SW 1271 (cell line): ENCODE data around the gene HPRT1.

ENCODE experiments used
- DNase-seq, 2 experiments: peaks; one replicate each; lab custom pipeline; 2025; lab: John Stamatoyannopoulos, UW

Gene HPRT1

DNA sequence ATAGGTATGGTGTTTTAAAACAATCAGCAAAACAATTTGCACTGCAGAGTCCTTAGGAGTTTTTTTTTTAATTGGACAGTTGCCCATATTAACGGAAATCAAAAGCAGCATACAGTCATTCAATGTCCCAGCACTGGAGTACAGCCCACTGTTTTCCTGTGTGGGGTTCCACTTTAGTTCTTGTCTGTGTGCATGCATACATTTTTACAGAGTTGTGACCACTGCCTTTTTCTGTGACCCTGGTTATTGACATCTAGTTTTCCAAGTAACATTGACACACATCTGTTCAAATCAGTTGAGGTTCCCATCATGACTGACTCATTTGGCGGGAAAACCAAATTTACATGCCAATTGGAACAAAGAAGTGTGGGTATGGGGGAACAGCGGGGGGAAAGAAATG is 83.3 kb downstream of the HPRT1 start:
- no peak for DNase-seq

DNA sequence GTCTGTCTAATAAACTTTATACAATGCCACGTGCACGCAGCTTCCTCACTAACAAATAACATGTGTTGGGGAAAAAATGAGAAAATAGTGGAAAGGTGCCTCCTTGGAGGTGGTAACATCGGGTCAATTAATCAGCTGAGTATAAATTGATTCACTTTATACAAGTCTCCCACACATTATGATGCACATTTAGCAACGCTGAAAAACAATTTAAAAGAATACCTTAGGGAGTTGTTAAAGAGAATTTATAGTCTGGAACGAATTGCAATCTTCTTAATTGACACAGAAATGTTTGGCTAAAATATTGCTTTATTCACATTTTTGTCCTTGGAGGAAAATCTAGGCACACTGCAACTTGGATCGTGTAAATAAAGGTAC is 84.2 kb downstream of the HPRT1 start:
- DNase-seq = no peak

DNA sequence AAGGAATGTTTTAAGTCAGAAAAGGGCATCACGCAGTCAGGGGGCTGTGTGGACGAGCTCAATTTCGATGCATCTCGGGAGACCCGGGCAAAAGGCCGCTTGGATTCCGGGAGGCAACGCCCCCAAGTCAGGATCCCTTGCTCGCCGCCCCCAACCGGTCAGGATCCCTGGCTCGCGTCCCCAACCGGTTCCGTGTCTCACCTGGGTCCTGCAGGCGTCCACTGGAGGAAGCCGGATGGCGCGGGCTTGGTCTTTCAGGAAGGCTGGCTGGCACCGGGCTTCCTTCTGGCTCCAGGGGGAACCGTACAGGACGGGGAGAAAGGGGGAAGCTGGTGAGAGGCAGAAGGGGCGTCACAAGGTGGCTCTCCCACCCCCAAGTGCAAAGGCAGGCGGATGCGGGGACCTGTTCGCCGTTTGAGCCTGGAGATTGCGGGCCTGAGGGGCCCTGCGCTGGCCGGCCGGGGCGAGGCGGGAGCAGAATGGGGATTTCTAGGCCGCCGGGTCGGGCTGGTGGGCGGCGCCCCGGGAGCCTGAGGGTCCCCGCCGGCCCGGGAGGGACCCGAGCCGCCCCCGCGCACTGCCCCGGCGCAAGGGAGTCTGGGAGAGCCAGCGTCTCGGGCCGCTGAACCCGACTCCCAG is 84.7 kb downstream of the HPRT1 start:
- no peak for DNase-seq

DNA sequence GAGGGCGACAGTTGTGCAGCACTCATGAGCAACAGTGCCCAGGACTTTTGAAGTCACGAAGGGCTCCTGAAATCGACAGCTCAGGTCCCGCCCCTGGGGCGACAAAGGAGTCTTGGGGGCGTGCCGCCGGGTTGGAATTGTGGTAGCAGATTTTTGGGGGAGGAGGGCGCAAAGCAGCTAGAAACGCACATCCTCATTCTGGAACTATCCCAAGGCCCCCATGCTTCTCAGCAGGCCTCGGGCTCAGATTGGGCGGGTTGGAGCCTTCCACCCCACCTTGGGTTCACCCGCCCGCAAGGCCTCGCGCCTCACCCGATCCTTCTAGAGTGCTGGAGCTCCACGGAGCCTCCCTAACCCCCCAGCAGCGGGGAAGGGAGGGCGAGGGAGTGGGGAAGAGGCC is 85.5 kb downstream of the HPRT1 start:
- no peak for DNase-seq

DNA sequence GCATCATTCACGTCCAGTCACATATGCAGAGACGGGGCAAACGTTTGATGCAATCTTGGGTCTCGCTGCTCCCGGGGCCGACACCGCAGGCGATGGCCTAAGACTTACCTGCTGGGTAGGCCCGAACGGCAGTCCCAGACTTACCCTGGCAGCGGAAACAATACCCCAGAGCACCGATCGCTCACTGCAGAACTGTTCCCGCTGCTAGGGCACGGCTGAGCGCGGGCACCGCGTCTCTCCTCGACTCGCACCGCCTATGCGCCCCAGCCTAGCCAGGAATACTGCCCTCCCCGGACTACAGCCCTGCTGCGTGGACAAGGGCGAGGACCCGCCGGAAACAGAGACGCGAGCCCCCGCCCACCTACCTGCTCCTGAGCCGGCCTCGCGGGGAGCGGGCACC is 86.2 kb downstream of the HPRT1 start:
- DNase-seq = no peak

DNA sequence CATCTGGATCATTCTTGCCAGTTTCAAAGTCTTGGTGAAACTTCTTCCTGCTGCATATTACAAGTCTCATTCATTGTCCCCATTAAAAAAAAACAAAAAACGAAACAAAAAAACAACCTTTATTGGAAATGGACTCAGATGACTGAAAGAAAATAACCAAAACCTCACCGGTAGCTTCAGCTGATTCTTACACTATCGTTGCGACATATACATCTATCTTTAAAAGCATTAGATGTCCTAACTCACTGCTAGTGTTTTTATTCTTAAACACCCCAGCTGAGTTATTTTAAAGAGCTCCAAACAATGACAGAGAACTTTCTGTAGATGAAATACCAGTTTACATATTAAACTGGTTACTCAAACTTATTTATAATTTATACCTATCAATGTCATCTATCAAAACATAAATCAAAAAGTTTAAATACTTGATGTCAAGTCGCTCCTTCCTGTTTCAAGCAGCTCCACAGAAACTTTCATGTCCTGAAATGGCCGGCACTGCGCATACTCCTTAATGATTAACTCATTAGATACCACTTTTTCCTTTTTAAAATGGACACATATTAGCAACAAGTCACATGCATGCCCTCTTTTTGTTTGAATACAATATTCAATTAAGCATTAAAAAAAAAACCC is 87.2 kb downstream of the HPRT1 start:
- no peak for DNase-seq

DNA sequence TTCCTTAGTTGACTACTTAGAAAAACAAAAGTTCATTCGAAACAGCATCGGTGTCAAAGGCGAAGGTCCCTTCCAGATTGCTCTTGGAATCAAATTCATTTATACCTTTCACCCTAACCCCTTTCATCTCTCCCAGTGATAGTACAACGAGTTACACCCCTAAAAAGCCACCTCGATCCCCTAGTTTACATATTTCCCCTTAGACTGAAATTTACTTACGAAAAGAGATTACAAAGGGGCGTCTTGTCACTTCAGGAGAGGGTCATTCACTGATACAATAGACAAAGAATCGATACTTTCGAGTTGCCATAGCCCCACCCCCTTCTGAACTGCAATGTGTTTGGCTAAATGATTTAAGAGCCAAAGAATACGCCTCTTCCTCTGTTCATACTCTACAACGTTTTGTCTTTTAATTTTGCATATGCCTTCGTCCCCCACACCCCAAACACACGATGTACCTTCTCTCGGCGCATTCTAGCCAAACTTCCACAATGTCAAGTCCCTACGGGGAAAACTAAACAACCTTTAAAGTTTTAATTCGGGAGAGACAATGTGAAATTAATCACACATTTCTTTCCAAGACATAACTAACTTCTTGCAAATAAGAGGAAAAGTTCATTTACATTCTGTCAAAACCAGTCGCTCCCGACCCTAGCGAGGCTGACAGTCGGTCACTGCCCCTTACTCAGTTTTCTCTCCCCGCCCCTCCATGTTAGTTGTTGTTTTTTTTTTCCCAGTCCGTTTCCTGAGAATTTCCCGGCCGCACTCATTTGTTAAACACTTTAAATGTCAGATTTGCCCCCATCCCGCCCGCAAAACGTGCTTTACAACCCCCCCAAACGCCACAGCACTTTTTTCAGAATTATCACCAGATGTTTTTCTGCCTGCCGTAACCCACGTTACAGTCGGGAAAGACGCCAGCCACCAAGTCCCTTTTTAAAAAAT is 88.6 kb downstream of the HPRT1 start:
- DNase-seq = no peak
